ENCODE measurements around the gene PRKCA. TPM values are rescaled to one million over a fixed set of nuclear protein-coding genes. Genes with fewer than 3 reads are reported as not detected.

Gene PRKCA
- total and polyA plus RNA-seq, 9 of the 15 experiments (the other 6 are each of a cell fraction or from before 2014, with no cell fraction given) = 3.2 to 33.0 (median 17.8) TPM

- WGBS (ENCODE audit: insufficient coverage, low coverage, missing lambda C conversion rate) = 4% methylated on average over 6 of the region's 6 CpGs
- ChIA-PET POLR2A (interaction anchor here (0.7 to 1.4 kb wide), 9 partner anchors 8 to 216 kb away, joined by 3 to 6 read pairs (median 3); no protein-coding TSS in a partner anchor), CTCF (ENCODE audit: low intra/inter-chr PET ratio) (no interaction called here)
- Histone ChIP-seq H3K9ac (ENCODE audit: insufficient read depth in 1 of 2, low read depth in 2 of 2, low read length in 2 of 2) (peak overlapping the region; percentile 4 to 21; a peak in 1 of 4 replicates), H3K4me1 (replicated peaks in 1 of 2; ENCODE audit: control insufficient read depth in 2 of 2, insufficient read depth in 2 of 2, low read length in 2 of 2) (peaks cover 7 to 20% of the 10 kb centered on the region in 2 experiments; a peak in 4 of 5 replicates), H3K79me2 (ENCODE audit: control insufficient read depth, insufficient read depth, low read length) (no peaks in the 10 kb centered on the region), H3K4me2 (ENCODE audit: insufficient read depth, low read length) (peak overlapping the region; percentile 44), H2AFZ (ENCODE audit: low read depth, low read length) (peak overlapping the region; percentile 57), H3K36me3 (ENCODE audit: control insufficient read depth, insufficient read depth, low read length) (no peaks in the 10 kb centered on the region), H4K20me1 (replicated peaks; ENCODE audit: control insufficient read depth, insufficient read depth, low read length) (no peaks in the 10 kb centered on the region), H3K9me1 (ENCODE audit: control insufficient read depth, insufficient read depth, low read length) (no peaks in the 10 kb centered on the region), H3K9me3 (replicated peaks; ENCODE audit: control insufficient read depth, insufficient read depth, low read depth, low read length) (no peaks in the 10 kb centered on the region), H3K4me3 (no peak overlapping the region), H3K27me3 (ENCODE audit: control insufficient read depth in 2 of 2, insufficient read depth in 2 of 2, low read length in 2 of 2) (no peaks in the 10 kb centered on the region), H3K27ac (ENCODE audit: extremely low read depth, low read depth, low read length) (peak overlapping the region; percentile 49)
- intact Hi-C loops (cut with micrococcal nuclease) (no loop called here), in situ Hi-C loops (cut with MboI) (no loop called here)
- DNase-seq (ENCODE audit: extremely low read depth in 1 of 4, low spot score in 3 of 4) = peak in 3 of 4 experiments; percentile 29 to 91 (median 75)
- ATAC-seq = peak; percentile 97
- FAIRE-seq = peak; percentile 100
- BruUV-seq (replicated peaks) = no TSS peak
- TF ChIP-seq GABPA (tag; conservative IDR thresholded peaks at IDR 0.05; ENCODE audit: low read depth) (no peak), TGIF2 (CRISPR knock-in tag; IDR thresholded peaks at IDR 0.05) (no peak), TARDBP (IDR thresholded peaks at IDR 0.05) (no peak), FIP1L1 (IDR thresholded peaks at IDR 0.05; ENCODE audit: low read depth, low read length, poor library complexity, severe bottlenecking) (no peak), EHMT2 (IDR thresholded peaks at IDR 0.05) (peak; percentile 97), ELK1 (CRISPR knock-in tag; IDR thresholded peaks at IDR 0.05) (no peak), KDM4B (IDR thresholded peaks at IDR 0.05; ENCODE audit: borderline replicate concordance in 2 of 2, low read depth in 1 of 2) (no peak), MAFK (IDR thresholded peaks at IDR 0.05; ENCODE audit: low read length) (0 out of 2 replicates have a peak, but pooled peaks have one; percentile 10), PBX2 (CRISPR knock-in tag; IDR thresholded peaks at IDR 0.05; ENCODE audit: low read depth) (no peak), PBX2 (tag; conservative IDR thresholded peaks at IDR 0.05; ENCODE audit: low read depth) (peak; percentile 46; the same call in 1 of the 2 replicates), MEIS2 (IDR thresholded peaks at IDR 0.05; ENCODE audit: partially characterized antibody) (peak; percentile 78), ARID3B (CRISPR knock-in tag; IDR thresholded peaks at IDR 0.05; ENCODE audit: borderline replicate concordance) (no peak), HDAC1 (IDR thresholded peaks at IDR 0.05) (0 out of 4 replicates have a peak, but pooled peaks of 1 of the 2 experiments have one; percentile 20), ZNF224 (CRISPR knock-in tag; IDR thresholded peaks at IDR 0.05) (no peak), CBX3 (IDR thresholded peaks at IDR 0.05; ENCODE audit: borderline replicate concordance in 1 of 2, low read length in 2 of 2) (peak in 1 of 2 experiments; percentile 70; a peak in 1 of 3 replicates), SMAD4 (CRISPR knock-in tag; conservative IDR thresholded peaks at IDR 0.05) (peak; percentile 63), DACH1 (IDR thresholded peaks at IDR 0.05; ENCODE audit: partially characterized antibody) (peak; percentile 64), ZNF766 (CRISPR knock-in tag; conservative IDR thresholded peaks at IDR 0.05) (peak; percentile 62; the same call in 1 of the 2 replicates)
Measured at GRCh38 chr17:66296289-66296725, 6.1 kb upstream of the PRKCA start.

Measured in K562 (cell line).